Mammary epithelial cell (primary cell): ENCODE results near the gene KCNRG.

Source experiments
- CTCF ChIP-seq, 2 donors: IDR thresholded peaks in 1 of 2; conservative IDR thresholded peaks in 1 of 2; 2 replicates each; pipeline ENCODE4 v1.5.1; 2011 to 2012; ENCODE audit warnings: inconsistent platforms in 2 of 2, low read length in 2 of 2, mild to moderate bottlenecking in 2 of 2, control low read depth in 1 of 2, low read depth in 1 of 2; ENCODE audit not compliant: insufficient read depth in 1 of 2; ENCODE audit errors: extremely low read depth in 1 of 2
- EZH2 ChIP-seq: IDR thresholded peaks from 2 replicates; pipeline ENCODE4 v1.6.1; 2012; ENCODE audit warnings: low read length, inconsistent platforms, borderline replicate concordance

GRCh38 chr13:50011461-50011860, 3.8 kb upstream of the KCNRG start:
- no peak for TF ChIP-seq CTCF (conservative IDR thresholded peaks at IDR 0.05 in 1 of 2, IDR thresholded peaks at IDR 0.05 in 1 of 2; ENCODE audit: extremely low read depth in 1 of 2, insufficient read depth in 1 of 2, low read depth in 1 of 2, low read length in 2 of 2)
- TF ChIP-seq EZH2: no peak
